ENCODE data around the gene VSTM2L.

- TF ChIP-seq CTCF (IDR thresholded peaks at IDR 0.05) (no peak), POLR2A (IDR thresholded peaks at IDR 0.05) (no peak), POLR2AphosphoS5 (IDR thresholded peaks at IDR 0.05; ENCODE audit: insufficient read depth in 1 of 2, low read depth in 1 of 2) (no peak)
Measured at GRCh38 chr20:37890108-37890507, 12.8 kb upstream of the VSTM2L start.

Measured in vagina (tissue), 2 donors.